Measurements from ENCODE around the gene GMPPB. TPM values are rescaled to one million over a fixed set of nuclear protein-coding genes. Genes with fewer than 3 reads are reported as not detected.

GMPPB gene
- total RNA-seq, 3 donors from 2014 or later, result 17.4 to 40.0 (median 21.2) TPM

DNA sequence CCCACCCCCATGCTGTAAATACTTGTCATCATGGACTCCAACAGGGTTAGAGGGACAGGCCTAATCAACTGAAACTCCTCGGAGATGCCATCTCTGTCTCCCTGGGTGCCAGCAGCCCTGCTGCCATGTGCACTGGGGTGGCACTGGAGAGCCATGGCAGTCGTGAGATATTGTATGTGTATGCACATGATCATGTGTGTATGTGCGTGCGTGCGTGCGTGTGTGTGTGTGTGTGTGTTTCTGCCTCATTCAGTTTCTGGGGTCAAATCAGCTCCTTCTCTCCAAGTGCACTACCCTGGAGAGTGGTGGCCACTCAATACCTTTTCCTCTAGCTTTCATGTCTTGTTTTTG, 52.8 kb downstream of the GMPPB start:
- no peak overlapping the region for H3K27ac ChIP-seq
- H3K9me3 ChIP-seq, result no peaks in the 10 kb centered on the region
- H3K27me3 ChIP-seq, result no peaks in the 10 kb centered on the region
- DNase-seq (ENCODE audit: low spot score in 2 of 2), result no peak
- no peak overlapping the region for H3K4me3 ChIP-seq
- intact Hi-C loops (cut with DNase I; ENCODE audit: low total_unique reads), result loop anchor here (5.0 kb wide), 1 partner anchor 134 kb away; no protein-coding TSS in a partner anchor
- TF ChIP-seq, protein P1, sequence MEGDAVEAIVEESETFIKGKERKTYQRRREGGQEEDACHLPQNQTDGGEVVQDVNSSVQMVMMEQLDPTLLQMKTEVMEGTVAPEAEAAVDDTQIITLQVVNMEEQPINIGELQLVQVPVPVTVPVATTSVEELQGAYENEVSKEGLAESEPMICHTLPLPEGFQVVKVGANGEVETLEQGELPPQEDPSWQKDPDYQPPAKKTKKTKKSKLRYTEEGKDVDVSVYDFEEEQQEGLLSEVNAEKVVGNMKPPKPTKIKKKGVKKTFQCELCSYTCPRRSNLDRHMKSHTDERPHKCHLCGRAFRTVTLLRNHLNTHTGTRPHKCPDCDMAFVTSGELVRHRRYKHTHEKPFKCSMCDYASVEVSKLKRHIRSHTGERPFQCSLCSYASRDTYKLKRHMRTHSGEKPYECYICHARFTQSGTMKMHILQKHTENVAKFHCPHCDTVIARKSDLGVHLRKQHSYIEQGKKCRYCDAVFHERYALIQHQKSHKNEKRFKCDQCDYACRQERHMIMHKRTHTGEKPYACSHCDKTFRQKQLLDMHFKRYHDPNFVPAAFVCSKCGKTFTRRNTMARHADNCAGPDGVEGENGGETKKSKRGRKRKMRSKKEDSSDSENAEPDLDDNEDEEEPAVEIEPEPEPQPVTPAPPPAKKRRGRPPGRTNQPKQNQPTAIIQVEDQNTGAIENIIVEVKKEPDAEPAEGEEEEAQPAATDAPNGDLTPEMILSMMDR (IDR thresholded peaks at IDR 0.05), result no peak
- TF ChIP-seq POLR2AphosphoS5 (IDR thresholded peaks at IDR 0.05), result no peak
- no peak for TF ChIP-seq POLR2A (IDR thresholded peaks at IDR 0.05)
- peaks cover 3 to 10% of the 10 kb centered on the region in 2 donors for H3K4me1 ChIP-seq
- H3K36me3 ChIP-seq, result no peaks in the 10 kb centered on the region

Other genes starting within 250 kb of the GMPPB start
- gene BSN, start 169.5 kb downstream of the GMPPB start, total RNA-seq, result under 1 TPM; 0.15 to 0.48 (median 0.33) TPM
- 10 to 100 TPM; 69.5 to 80.0 (median 70.1) TPM for gene APEH, start 49.6 kb downstream of the GMPPB start, total RNA-seq
- gene MST1, start 34.5 kb downstream of the GMPPB start, total RNA-seq, result 10 to 100 TPM in 2 of 3 donors, 1 to 10 TPM in 1; 9.3 to 23.6 (median 21.2) TPM
- 10 to 100 TPM; 22.1 to 29.8 (median 26.2) TPM for gene RNF123, start 34.4 kb downstream of the GMPPB start, total RNA-seq
- 1 to 10 TPM in 2 of 3 donors, under 1 TPM in 1; 0.98 to 1.3 (median 1.0) TPM for gene AMIGO3, start 4.3 kb downstream of the GMPPB start, total RNA-seq
- gene IP6K1, start 62.6 kb upstream of the GMPPB start, total RNA-seq, result 10 to 100 TPM; 24.8 to 45.9 (median 45.8) TPM
- gene CDHR4, start 75.9 kb upstream of the GMPPB start, total RNA-seq, result not detected
- gene INKA1, start 79.3 kb upstream of the GMPPB start, total RNA-seq, result 1 to 10 TPM; 2.3 to 4.5 (median 4.2) TPM
- gene UBA7, start 90.0 kb upstream of the GMPPB start, total RNA-seq, result 10 to 100 TPM; 26.4 to 77.4 (median 50.5) TPM
- gene TRAIP, start 132.6 kb upstream of the GMPPB start, total RNA-seq, result 1 to 10 TPM; 1.6 to 2.0 (median 1.9) TPM
- gene CAMKV, start 146.0 kb upstream of the GMPPB start, total RNA-seq, result 1 to 10 TPM in 1 of 3 donors, not detected in 2; 1.5 TPM
- gene MST1R, start 179.9 kb upstream of the GMPPB start, total RNA-seq, result 10 to 100 TPM in 1 of 3 donors, 1 to 10 TPM in 1, under 1 TPM in 1; 0.16 to 11.9 (median 7.5) TPM
- 10 to 100 TPM in 2 of 3 donors, 1 to 10 TPM in 1; 9.1 to 12.5 (median 11.3) TPM for gene MON1A, start 205.9 kb upstream of the GMPPB start, total RNA-seq
- gene RBM6, start 216.2 kb upstream of the GMPPB start, total RNA-seq, result 100 to 1,000 TPM in 2 of 3 donors, 10 to 100 TPM in 1; 92.2 to 158 (median 154) TPM